HG03066 (cell line): ENCODE data around the gene OSCP1.

ENCODE experiments used
- ATAC-seq: cut with Tn5 transposase; IDR thresholded peaks from one replicate; pipeline ENCODE4 v1.9.1; 2021; ENCODE audit warnings: low read depth; ENCODE audit not compliant: unreplicated experiment

The OSCP1 gene

GRCh38 chr1:36475341-36475740 lies 25.1 kb upstream of the OSCP1 start:
- ATAC-seq = no peak

GRCh38 chr1:36472656-36473055 lies 22.4 kb upstream of the OSCP1 start:
- ATAC-seq = no peak

- ATAC-seq = no peak
Observed at GRCh38 chr1:36471830-36472641, 21.8 kb upstream of the OSCP1 start.

- ATAC-seq = no peak
Observed at GRCh38 chr1:36469163-36469562, 18.9 kb upstream of the OSCP1 start.

- ATAC-seq = no peak
Observed at GRCh38 chr1:36467700-36468455, 17.6 kb upstream of the OSCP1 start.

- ATAC-seq = no peak
Observed at GRCh38 chr1:36467027-36467410, 16.8 kb upstream of the OSCP1 start.

GRCh38 chr1:36466370-36467026 lies 16.2 kb upstream of the OSCP1 start:
- ATAC-seq = no peak

GRCh38 chr1:36465731-36466369 lies 15.6 kb upstream of the OSCP1 start:
- ATAC-seq = no peak

- ATAC-seq = peak; percentile 34
Observed at GRCh38 chr1:36464605-36465393, 14.5 kb upstream of the OSCP1 start.

GRCh38 chr1:36463803-36464604 lies 13.8 kb upstream of the OSCP1 start, which contains the start of gene MRPS15:
Gene MRPS15, minus strand, starts transcription at chr1:36464384. Its CDS starts 109 bp downstream, at chr1:36464275.
- ATAC-seq = peak; percentile 90

- ATAC-seq = no peak
Observed at GRCh38 chr1:36463463-36463802, 13.2 kb upstream of the OSCP1 start.

- no peak for ATAC-seq
Observed at GRCh38 chr1:36458910-36459309, 8.7 kb upstream of the OSCP1 start.

GRCh38 chr1:36457691-36458090 lies 7.4 kb upstream of the OSCP1 start:
- no peak for ATAC-seq

GRCh38 chr1:36456391-36456928 lies 6.2 kb upstream of the OSCP1 start:
- ATAC-seq = no peak

GRCh38 chr1:36455386-36455785 lies 5.1 kb upstream of the OSCP1 start:
- ATAC-seq = no peak

GRCh38 chr1:36453600-36454388 lies 3.5 kb upstream of the OSCP1 start:
- ATAC-seq = no peak

- ATAC-seq = no peak
Observed at GRCh38 chr1:36453051-36453450, 2.8 kb upstream of the OSCP1 start.

GRCh38 chr1:36450919-36451305 lies 661 bp upstream of the OSCP1 start:
- ATAC-seq = no peak
